Upper lobe of left lung (tissue), 4 donors: ENCODE measurements around the gene TGFBR3.

ENCODE experiments used
- POLR2AphosphoS5 ChIP-seq, 2 donors: sonication (generic); formaldehyde crosslinking; IDR thresholded peaks; one replicate each; pipeline ENCODE4 v1.5.1; 2017; ENCODE audit warnings: antibody characterized with exemption in 2 of 2
- TF ChIP-seq, protein P1 (sequence below), 6 experiments: fragments of 450-650 bp in 4 of 6; fragments of 200-600 bp in 2 of 6; sonication (generic) in 2 of 6; IDR thresholded peaks; one replicate each; pipeline ENCODE4 v1.5.1; 2016 to 2019; ENCODE audit warnings: antibody characterized with exemption in 6 of 6

DNA sequence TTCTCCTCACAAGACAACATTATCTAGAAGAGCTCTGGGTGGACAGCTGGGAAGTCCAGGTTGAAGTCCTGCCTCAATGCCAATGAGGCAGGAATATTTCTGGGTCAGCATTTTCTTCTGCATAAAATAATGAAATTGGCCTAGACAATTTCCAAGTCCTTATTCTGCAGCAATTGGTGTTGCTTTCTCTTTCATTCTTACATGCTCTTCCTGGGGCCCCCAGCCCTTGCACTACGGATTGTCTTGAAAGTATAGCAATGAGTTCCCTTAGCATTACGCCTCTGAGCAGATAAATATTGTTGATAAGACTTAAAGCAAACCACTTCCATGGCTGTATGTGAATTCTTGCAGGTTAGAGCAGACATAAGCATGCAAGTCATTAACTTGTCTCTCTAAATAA, 188.5 kb downstream of the TGFBR3 start:
- TF ChIP-seq, protein P1, sequence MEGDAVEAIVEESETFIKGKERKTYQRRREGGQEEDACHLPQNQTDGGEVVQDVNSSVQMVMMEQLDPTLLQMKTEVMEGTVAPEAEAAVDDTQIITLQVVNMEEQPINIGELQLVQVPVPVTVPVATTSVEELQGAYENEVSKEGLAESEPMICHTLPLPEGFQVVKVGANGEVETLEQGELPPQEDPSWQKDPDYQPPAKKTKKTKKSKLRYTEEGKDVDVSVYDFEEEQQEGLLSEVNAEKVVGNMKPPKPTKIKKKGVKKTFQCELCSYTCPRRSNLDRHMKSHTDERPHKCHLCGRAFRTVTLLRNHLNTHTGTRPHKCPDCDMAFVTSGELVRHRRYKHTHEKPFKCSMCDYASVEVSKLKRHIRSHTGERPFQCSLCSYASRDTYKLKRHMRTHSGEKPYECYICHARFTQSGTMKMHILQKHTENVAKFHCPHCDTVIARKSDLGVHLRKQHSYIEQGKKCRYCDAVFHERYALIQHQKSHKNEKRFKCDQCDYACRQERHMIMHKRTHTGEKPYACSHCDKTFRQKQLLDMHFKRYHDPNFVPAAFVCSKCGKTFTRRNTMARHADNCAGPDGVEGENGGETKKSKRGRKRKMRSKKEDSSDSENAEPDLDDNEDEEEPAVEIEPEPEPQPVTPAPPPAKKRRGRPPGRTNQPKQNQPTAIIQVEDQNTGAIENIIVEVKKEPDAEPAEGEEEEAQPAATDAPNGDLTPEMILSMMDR (IDR thresholded peaks at IDR 0.05) = no peak
- TF ChIP-seq POLR2AphosphoS5 (IDR thresholded peaks at IDR 0.05) = no peak
